HG03469 (cell line): ENCODE measurements around the gene CBL.
"Not testable (repeated sequence)": the region's sequence is repeated elsewhere in the genome, so short reads cannot be mapped to it uniquely, and the experiment has no call there.

Source experiments
- ATAC-seq: cut with Tn5 transposase; IDR thresholded peaks from one replicate; pipeline ENCODE4 v1.9.1; 2021; ENCODE audit warnings: mild to moderate bottlenecking, moderate library complexity, moderate number of reproducible peaks; ENCODE audit not compliant: unreplicated experiment

CBL gene

DNA sequence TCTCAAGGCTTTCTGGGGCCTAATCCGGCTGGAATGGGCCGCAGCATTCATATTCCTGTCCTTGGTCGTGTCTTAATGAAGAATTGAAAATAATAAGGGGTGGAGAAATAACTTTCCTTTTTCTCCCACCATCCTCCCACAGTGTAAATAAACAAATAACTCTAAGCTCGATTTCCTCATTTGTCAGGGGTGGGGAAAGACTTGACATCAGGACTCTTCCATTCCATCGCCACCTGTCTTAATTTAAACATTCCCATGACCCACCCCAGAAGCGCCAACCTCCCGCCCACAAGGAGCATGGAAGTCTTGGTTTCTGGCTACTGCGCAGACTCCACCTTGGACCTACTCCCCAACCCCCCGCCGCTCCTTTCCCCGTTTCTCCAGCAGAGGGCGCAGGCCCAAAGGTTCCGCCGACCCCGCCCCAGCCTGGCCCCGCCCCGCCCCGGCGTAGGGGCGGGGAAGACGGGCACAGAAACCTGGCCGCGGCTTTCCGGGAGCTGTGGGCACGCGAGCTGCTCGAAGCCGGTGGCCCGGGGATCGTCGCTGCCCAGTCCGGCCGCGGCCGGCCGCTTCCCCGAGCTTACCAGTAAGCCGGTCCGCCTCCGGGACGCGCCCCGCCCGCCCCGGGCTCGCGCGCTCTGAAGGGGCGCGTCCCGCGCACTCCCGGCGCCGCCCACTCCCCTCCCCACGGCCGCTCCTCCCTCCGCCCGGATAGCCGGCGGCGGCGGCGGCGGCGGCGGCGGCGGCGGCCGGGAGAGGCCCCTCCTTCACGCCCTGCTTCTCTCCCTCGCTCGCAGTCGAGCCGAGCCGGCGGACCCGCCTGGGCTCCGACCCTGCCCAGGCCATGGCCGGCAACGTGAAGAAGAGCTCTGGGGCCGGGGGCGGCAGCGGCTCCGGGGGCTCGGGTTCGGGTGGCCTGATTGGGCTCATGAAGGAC lies at the start of gene CBL:
Gene CBL (plus strand): TSS at position 766 of the 937 bp plus-strand sequence. CDS start 79 bp downstream, at position 845.
- ATAC-seq = peak; percentile 62

DNA sequence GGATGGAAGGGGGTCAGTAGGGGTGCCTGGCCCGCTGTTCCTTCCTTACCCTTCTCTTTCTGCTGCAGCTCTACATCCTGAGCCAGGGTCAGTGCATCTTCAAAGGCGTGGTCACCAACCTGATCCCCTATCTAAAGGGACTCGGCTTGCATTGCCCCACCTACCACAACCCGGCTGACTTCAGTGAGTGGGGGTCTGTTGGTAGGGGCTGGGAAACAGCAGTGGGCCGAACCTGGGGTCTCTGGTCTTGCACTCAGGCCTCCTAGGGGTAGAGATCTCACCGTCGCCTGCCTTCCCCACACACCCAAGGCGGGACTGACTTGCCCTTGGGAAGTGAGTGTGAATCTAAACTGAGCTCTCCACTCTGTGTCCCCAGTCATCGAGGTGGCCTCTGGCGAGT lies 49.6 kb upstream of the CBL start:
- no peak for ATAC-seq

DNA sequence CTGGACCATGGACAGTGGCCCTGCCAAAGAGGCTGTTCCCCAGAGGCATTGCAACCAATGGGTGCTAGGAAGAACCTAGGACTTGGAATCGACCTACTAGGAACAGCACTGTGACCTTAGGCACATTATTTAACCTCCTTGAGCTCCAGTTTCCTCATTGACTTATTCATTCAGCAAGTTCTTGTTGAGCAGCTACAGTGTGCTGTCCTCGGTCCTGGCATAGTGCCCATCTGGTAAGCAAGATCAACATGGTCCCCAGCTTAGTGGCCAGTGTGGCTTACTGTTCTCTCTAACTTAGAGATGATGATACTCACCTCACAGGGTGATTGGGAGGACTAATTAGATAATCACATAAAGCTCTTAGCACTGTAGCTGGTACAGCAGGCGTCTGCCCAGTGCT lies 49.1 kb upstream of the CBL start:
- no peak for ATAC-seq

GRCh38 chr11:119158467-119158866 lies 47.7 kb upstream of the CBL start:
- ATAC-seq = no peak

DNA sequence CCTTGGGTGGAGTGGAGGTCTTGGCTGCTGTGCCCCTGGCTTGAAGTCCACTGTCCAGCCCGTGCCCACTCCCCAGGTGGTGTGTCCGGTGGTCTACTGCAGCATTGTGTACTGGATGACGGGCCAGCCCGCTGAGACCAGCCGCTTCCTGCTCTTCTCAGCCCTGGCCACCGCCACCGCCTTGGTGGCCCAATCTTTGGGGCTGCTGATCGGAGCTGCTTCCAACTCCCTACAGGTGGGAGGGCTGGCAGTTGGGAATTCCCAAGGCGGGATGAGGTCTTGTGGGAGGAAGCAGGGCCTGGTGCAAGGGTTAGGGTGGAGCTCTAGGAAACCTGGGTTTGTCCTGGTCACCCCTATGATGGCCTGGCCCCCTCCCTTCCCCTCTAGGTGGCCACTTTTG lies 46.0 kb upstream of the CBL start:
- no peak for ATAC-seq

DNA sequence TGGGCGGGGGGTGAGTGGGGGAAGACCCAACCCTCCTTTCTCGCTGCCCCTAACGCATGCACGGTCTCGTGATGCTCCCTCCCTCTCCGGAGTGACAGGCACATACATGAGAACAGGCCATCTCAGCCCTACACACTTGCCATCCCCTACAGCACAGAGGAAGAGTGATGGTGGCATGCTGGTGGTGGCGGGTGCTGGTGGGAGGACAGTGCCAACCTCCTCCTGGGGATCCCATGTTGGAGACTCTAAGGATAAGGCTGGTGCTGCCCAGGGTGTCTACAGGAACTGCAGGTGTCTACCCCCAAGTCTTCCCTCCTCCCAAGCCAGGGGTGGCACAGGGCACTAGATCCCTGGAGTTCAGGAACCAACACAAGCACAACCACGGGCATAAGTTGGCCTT lies 44.3 kb upstream of the CBL start:
- no peak for ATAC-seq

DNA sequence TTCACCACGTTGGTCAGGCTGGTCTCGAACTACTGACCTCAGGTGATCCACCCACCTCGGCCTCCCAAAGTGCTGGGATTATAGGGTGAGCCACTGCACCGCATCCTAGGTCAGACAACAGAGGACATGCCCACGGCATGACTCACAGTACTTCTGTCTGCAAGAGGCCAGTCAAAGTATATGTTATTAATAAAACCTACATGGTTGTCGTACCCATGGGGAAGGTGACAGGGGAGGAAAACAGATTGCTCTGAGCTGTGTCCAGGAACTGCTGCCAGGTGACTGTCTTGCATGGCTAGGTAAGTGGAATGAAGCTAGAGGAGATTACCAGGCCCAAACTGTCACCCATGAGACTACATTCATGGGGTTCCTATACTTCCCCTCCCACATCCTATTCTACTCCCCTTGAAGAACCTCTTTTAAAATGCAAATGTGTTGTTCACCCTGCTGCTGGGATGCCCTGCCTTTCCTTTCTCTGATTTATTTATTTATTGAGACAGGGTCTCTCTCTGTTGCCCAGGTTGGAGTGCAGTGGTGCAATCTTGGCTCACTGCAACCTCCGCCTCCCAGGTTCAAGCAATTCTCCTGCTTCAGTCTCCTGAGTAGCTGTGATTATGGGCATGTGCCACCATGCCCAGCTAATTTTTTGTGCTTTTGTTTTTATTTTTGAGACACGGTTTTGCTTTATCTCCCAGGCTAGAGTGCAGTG lies 39.6 kb upstream of the CBL start:
- ATAC-seq = no peak

DNA sequence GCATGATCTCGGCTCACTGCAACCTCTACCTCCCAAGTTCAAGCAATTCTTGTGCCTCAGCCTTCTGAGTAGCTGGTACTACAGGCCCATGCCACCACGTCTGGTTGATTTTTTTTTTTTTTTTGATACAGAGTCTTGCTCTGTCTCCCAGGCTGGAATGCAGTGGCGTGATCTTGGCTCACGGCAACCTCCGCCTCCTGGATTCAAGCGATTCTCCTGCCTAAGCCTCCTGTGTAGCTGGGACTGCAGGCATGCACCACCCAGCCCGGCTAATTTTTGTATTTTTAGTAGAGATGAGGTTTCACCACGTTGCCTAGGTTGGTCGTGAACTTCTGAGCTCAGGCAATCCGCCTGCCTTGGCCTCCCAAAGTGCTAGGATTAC lies 39.1 kb upstream of the CBL start:
- not testable (repeated sequence) for ATAC-seq

- no peak for ATAC-seq
These were observed 38.2 kb upstream of the CBL start for GRCh38 chr11:119167933-119168332.

GRCh38 chr11:119168471-119169281 lies 37.5 kb upstream of the CBL start, which contains the start of gene NLRX1:
Gene NLRX1, plus strand, starts transcription at chr11:119168725. Its CDS starts 2,679 bp downstream, at chr11:119171404.
- ATAC-seq = peak; percentile 89

GRCh38 chr11:119169282-119169719 lies 36.8 kb upstream of the CBL start:
- no peak for ATAC-seq

DNA sequence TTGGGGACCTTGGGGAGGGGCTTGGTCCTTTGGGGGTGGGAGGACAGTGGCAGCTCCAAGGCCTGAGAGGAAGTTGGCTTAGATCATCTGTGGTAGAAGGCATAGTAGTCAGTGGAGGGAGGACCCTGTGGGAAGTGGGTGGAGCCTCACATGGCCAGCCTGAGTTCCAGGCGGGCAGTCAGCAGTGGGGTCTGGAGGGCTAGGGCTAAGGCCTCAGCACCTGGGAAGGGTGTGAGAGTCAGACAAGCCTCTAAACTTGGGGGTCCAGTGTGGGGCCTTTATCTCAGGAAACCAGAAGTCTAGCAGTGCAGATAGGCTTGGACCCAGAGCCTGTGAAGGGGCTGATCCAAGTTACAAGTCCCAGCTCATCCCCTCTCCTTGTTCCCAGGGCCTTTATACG lies 33.6 kb upstream of the CBL start:
- ATAC-seq = no peak

GRCh38 chr11:119173453-119173852 lies 32.7 kb upstream of the CBL start:
- no peak for ATAC-seq

DNA sequence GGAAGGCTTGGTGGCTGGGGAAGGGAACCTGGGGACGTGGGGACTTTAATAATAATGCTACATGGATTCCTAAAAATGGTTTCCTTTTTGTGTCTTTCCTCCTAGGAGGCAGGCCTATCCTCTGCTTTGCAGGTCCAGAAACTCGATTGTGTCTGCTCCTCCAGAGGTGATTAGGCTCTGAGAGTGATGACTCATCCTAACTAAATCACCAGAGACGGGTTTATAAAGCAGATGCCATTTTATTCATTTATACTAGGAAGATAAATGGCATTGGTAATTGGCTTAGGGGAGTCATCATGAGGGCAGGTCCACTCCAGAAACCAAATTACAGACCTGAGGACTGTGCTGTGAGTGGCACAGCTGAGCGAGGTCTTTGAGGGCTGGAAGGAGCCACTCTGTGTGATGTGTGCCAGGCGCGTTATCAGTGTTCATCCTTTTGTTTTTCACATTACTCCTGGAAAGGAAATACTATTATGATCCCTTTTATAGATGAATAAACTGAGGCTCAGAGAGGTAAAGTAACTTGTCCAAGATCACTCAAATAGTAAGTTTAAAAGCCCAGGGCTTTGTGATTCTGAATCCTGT lies 30.6 kb upstream of the CBL start:
- ATAC-seq = no peak

- ATAC-seq = no peak
These were observed 27.9 kb upstream of the CBL start for GRCh38 chr11:119178166-119178680.

DNA sequence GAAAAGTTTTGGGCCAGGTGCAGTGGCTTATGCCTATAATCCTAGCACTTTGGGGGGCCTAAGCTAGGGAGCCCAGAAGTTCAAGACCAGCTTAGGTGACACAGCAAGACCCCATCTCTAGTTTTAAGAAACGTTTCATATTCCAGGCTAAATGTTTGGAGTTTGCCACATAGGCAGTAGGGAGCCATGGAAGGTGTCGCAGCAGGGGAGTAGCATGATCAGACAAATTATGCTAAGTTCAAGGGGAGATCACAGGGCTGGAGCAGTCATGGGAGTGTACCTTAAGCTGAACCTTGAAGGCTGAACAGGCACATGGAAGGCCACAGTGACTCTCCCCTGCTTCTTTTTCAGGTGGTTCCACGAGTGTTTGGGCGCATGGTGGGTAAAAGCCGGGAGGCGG lies 26.8 kb upstream of the CBL start:
- ATAC-seq = no peak

GRCh38 chr11:119179983-119180382 lies 26.2 kb upstream of the CBL start:
- ATAC-seq = no peak

DNA sequence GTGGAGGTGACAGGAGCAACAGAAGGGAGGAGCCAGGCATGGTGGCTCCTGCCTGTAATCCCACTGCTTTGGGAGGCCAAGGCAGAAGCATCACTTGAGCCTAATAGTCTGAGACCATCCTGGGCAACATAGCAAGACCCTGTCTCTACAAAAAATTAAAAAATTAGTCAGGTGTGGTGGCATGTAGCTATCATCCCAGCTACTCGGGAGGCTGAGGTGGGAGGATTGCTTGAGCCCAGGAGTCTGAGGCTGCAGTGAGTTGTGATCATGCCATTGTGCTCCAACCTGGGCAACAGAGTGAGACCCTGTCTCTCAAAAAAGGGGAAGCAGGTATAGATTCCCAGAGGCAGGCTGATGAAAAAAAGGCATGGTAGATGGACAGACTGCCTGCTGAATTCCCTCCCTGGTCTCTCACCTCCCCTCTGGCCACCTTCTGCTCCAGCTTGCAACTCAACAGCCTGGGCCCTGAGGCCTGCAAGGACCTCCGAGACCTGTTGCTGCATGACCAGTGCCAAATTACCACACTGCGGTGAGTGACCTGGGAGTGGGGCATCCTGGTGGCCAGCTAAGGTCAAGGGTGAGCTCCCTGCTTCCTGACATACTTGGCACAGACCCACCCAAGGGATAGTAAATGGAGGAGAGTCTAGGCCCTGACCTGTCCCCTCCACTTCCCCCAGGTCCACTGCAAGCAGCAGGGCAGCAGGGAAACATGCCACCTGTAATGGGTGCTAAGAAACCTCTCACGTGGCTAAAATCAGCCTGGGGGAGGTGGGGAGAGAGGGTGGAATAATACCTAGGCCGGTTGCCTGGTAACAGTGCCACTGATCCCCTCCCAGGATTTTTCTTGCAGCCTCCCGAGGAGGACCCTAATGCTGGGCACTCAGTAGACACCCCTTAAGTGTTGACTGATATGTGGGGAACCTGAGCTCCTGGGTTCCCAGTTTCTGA lies 25.1 kb upstream of the CBL start:
- ATAC-seq = no peak

- no peak for ATAC-seq
These were observed 24.3 kb upstream of the CBL start for GRCh38 chr11:119181677-119182412.
